HG03045 (cell line): ENCODE data around the gene ARRB1.
"Not testable (repeated sequence)": the region's sequence is repeated elsewhere in the genome, so short reads cannot be mapped to it uniquely, and the experiment has no call there.

Source experiments
- ATAC-seq: cut with Tn5 transposase; IDR thresholded peaks from one replicate; pipeline ENCODE4 v1.9.1; 2021; ENCODE audit warnings: mild to moderate bottlenecking, moderate library complexity; ENCODE audit not compliant: unreplicated experiment

ARRB1 gene

GRCh38 chr11:75371949-75372876 lies 20.8 kb upstream of the ARRB1 start:
- ATAC-seq = no peak

- no peak for ATAC-seq
Measured at GRCh38 chr11:75369560-75370255, 18.2 kb upstream of the ARRB1 start.

- ATAC-seq = not testable (repeated sequence)
Measured at GRCh38 chr11:75366826-75367225, 15.4 kb upstream of the ARRB1 start.

- ATAC-seq = no peak
Measured at GRCh38 chr11:75365711-75366181, 14.3 kb upstream of the ARRB1 start.

- not testable (repeated sequence) for ATAC-seq
Measured at GRCh38 chr11:75362285-75362684, 10.8 kb upstream of the ARRB1 start.

GRCh38 chr11:75356613-75357012 lies 5.2 kb upstream of the ARRB1 start:
- no peak for ATAC-seq

GRCh38 chr11:75355051-75355450 lies 3.6 kb upstream of the ARRB1 start:
- no peak for ATAC-seq

GRCh38 chr11:75352588-75353206 lies 1.2 kb upstream of the ARRB1 start:
- ATAC-seq = no peak

- ATAC-seq = no peak
Measured at GRCh38 chr11:75351791-75352587, 528 bp upstream of the ARRB1 start.

- no peak for ATAC-seq
Measured at GRCh38 chr11:75350743-75351540, 519 bp downstream of the ARRB1 start.

GRCh38 chr11:75350122-75350742 lies 1.2 kb downstream of the ARRB1 start:
- no peak for ATAC-seq

GRCh38 chr11:75349521-75350116 lies 1.8 kb downstream of the ARRB1 start:
- no peak for ATAC-seq

- no peak for ATAC-seq
Measured at GRCh38 chr11:75347781-75348566, 3.5 kb downstream of the ARRB1 start.

GRCh38 chr11:75346912-75347647 lies 4.4 kb downstream of the ARRB1 start:
- ATAC-seq = no peak

GRCh38 chr11:75346296-75346695 lies 5.2 kb downstream of the ARRB1 start:
- ATAC-seq = no peak

GRCh38 chr11:75345455-75346160 lies 5.9 kb downstream of the ARRB1 start:
- ATAC-seq = no peak
